Peyer's patch (tissue), 4 donors: ENCODE data around the gene BAD. TPM values are rescaled to one million over a fixed set of nuclear protein-coding genes. Genes with fewer than 3 reads are reported as not detected.

Source experiments
- DNase-seq, 3 donors: peaks; one replicate each; pipeline ENCODE4 v3.0.0-alpha.2; 2017 to 2019
- H3K27ac ChIP-seq, 4 donors: fragments of 200-600 bp; sonication (generic); one replicate each; pipeline ENCODE4 v1.5.1; 2016 to 2019
- H3K27me3 ChIP-seq, 2 donors: fragments of 200-600 bp; sonication (generic); one replicate each; pipeline ENCODE4 v1.5.1; 2019
- H3K36me3 ChIP-seq, 3 donors: fragments of 200-600 bp; sonication (generic); one replicate each; pipeline ENCODE4 v1.5.1; 2016 to 2019
- H3K4me1 ChIP-seq, 4 donors: fragments of 200-600 bp; sonication (generic); one replicate each; pipeline ENCODE4 v1.5.1; 2016 to 2019
- H3K4me3 ChIP-seq, 4 donors: fragments of 200-600 bp; sonication (generic); 1 replicate in 3 of 4; 2 replicates in 1 of 4; pipeline ENCODE4 v1.5.1; 2016 to 2019; ENCODE audit warnings: mild to moderate bottlenecking in 1 of 4
- H3K9me3 ChIP-seq, 4 donors: fragments of 200-600 bp; sonication (generic); one replicate each; pipeline ENCODE4 v1.5.1; 2016 to 2019; ENCODE audit warnings: mild to moderate bottlenecking in 1 of 4
- POLR2A ChIP-seq, 2 donors: fragments of 450-650 bp; IDR thresholded peaks; one replicate each; pipeline ENCODE4 v1.5.1; 2017; ENCODE audit warnings: antibody characterized with exemption in 2 of 2, mild to moderate bottlenecking in 2 of 2, moderate library complexity in 2 of 2
- total RNA-seq, 4 donors: library from RNA; depleted of rRNA; stranded (reverse); fragments of >200 nt; gene quantifications; one replicate each; pipeline ENCODE4 v1.1.0, GENCODE V29; 2016
- TF ChIP-seq, protein P1 (sequence below), 6 experiments: fragments of 450-650 bp in 4 of 6; fragments of 200-600 bp in 2 of 6; sonication (generic) in 1 of 6; IDR thresholded peaks; one replicate each; pipeline ENCODE4 v1.5.1; 2017 to 2019; ENCODE audit warnings: antibody characterized with exemption in 6 of 6, mild to moderate bottlenecking in 3 of 6, moderate library complexity in 1 of 6

BAD gene
- total RNA-seq, 4 donors from 2014 or later = 57.4 to 91.8 (median 63.7) TPM

DNA sequence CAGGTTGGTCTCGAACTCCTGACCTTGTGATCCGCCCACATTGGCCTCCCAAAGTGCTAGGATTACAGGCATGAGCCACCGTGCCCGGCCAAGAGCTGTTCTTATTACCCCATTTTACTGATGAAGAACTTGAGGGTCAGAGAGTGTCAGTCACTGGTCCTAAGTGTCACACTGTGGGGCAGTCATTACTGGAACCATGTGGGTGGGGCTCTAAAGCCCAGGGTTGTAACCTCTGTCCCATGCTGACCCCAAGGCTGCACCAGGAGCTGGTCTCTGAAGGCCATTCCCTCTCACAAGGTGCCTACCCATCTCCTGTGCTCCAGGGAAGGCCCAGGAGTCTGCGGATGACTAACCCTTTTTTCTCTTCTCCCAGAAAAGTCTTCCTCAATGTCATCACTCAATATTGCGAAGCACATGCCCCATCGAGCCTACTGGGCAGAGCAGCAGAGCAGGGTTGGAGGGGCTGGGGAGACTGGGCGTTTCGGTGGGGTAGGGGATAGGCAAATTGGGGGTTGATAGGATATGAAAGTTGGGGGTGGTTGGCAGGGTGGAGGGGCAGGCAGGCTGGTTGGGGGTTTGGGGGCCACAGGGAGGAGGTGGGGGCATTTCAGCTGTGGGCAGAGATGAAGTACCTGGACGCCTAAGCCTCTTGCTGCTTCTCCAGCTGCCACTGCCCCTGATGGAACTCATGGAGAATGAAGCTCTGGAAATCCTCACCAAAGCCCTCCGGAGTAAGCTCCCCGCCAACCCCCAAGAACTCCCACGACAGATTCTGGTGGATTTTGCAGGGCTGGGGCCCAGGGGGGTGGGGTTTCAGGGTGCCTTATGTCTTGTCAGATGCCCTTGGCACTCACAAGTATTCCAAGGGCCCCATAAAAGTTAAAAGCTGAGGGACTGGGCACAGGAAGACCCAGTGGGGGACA, 18.9 kb upstream of the BAD start:
- Histone ChIP-seq H3K27ac (peak overlapping the region; percentile 89 to 98 (median 96)), H3K9me3 (no peaks in the 10 kb centered on the region), H3K27me3 (peaks cover 0 to 16% of the 10 kb centered on the region in 2 donors), H3K4me1 (peaks cover 3 to 46% (median 32%) of the 10 kb centered on the region in 4 donors), H3K36me3 (peaks cover 0 to 12% (median 0%) of the 10 kb centered on the region in 3 donors), H3K4me3 (peak overlapping the region in 1 of 4 donors; percentile 96)
- TF ChIP-seq, protein P1, sequence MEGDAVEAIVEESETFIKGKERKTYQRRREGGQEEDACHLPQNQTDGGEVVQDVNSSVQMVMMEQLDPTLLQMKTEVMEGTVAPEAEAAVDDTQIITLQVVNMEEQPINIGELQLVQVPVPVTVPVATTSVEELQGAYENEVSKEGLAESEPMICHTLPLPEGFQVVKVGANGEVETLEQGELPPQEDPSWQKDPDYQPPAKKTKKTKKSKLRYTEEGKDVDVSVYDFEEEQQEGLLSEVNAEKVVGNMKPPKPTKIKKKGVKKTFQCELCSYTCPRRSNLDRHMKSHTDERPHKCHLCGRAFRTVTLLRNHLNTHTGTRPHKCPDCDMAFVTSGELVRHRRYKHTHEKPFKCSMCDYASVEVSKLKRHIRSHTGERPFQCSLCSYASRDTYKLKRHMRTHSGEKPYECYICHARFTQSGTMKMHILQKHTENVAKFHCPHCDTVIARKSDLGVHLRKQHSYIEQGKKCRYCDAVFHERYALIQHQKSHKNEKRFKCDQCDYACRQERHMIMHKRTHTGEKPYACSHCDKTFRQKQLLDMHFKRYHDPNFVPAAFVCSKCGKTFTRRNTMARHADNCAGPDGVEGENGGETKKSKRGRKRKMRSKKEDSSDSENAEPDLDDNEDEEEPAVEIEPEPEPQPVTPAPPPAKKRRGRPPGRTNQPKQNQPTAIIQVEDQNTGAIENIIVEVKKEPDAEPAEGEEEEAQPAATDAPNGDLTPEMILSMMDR (IDR thresholded peaks at IDR 0.05) = no peak
- no peak for TF ChIP-seq POLR2A (IDR thresholded peaks at IDR 0.05)
- peak in 1 of 3 donors; percentile 48 for DNase-seq

DNA sequence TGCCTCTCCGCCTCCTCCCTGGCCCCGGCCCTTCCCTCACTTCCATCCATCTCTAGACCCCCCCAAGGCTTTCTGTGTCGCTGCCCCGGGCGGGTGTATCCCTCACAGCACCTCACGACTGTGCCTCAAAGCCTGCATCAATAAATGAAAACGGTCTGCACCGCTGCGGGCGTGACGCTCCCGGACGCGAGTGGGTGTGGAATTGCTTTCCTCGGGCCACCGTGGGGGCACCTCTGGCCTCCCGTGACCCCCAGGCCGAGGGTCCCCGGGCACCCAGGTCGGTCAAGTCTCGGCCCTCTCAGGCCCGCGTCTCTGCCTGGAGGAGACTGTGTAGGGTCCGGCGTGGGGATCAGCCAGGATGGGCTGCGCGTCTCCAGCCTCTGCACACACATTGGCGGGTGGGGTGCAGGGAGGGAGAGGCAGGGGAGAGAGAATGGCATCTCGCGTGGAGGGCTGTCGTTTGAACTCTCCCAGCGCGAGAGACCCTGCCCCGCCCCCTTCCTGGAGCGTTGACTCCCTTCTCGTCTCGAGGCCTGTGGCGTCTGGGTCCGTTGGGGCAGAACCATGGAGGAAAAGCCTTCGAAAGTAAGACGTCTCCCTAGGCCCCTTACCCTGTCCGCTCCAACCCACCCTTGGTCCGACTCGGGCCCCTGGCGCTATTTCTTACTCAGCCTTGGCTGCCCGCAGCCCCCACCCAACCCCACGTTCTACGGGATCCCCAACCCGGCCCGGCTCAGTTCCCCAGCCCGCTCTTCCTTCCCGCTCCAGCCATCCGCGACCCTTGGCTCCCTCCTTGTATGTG, 15.6 kb upstream of the BAD start, which contains the start of gene CATSPERZ:
TSS of gene CATSPERZ (plus strand) at position 512 of the 802 bp plus-strand sequence. CDS start at position 565, 53 bp downstream.
- peak within 1 kb of the TSS in 1 of 4 donors; percentile 42 for H3K27ac ChIP-seq
- H3K27me3 ChIP-seq = peaks cover 0 to 36% of the 10 kb centered on the region in 2 donors
- peak within 1 kb of the TSS; percentile 6 to 45 (median 34) for H3K4me3 ChIP-seq
- peak in 1 of 3 donors; percentile 53 for DNase-seq
- peaks cover 3 to 29% (median 25%) of the 10 kb centered on the region in 4 donors for H3K4me1 ChIP-seq
- TF ChIP-seq POLR2A (IDR thresholded peaks at IDR 0.05) = no peak
- TF ChIP-seq, protein P1 (IDR thresholded peaks at IDR 0.05) = no peak
- no peaks in the 10 kb centered on the region for H3K9me3 ChIP-seq
- H3K36me3 ChIP-seq = no peaks in the 10 kb centered on the region

DNA sequence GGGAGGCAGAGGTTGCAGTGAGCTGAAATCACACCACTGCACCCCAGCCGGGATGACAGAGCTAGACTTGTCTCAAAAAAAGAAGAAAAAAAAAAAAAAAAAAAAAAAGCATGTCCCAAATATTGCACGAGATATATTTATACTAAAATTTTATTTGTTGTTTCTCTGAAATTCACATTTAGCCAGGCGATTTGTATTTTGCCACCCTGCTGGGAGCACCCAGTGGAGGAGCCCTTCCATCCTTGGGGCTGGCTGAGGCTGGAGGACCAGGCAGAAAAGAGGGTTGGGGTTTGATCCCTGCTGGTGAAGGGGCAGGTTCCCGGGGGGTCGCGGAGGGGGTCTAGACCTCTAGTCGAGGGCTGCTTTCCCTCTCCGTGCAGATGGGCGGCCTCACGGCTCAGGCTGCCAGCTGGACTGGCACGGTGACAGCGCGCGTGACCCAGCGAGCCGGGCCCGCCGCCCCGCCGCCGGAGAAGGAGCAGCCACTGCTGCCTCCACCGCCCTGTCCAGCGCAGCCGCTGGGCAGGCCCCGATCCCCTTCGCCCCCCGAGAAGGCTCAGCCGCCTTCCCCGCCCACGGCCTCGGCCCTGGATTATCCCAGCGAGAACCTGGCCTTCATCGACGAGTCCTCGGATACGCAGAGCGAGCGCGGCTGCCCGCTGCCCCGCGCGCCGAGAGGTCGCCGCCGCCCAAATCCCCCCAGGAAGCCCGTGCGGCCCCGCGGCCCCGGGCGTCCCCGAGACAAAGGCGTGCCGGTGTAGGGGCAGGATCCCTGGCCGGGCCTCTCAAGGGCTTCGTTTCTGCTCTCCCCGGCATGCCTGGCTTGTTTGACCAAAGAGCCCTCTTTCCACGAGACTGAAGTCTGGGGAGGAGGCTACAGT, 14.7 kb upstream of the BAD start:
- Histone ChIP-seq H3K9me3 (no peaks in the 10 kb centered on the region), H3K4me1 (peaks cover 3 to 29% (median 25%) of the 10 kb centered on the region in 4 donors), H3K27ac (peak overlapping the region in 1 of 4 donors; percentile 42), H3K27me3 (peaks cover 0 to 42% of the 10 kb centered on the region in 2 donors), H3K4me3 (peak overlapping the region; percentile 1 to 45 (median 34)), H3K36me3 (no peaks in the 10 kb centered on the region)
- TF ChIP-seq, protein P1 (IDR thresholded peaks at IDR 0.05) = no peak
- TF ChIP-seq POLR2A (IDR thresholded peaks at IDR 0.05) = no peak
- peak in 1 of 3 donors; percentile 71 for DNase-seq

DNA sequence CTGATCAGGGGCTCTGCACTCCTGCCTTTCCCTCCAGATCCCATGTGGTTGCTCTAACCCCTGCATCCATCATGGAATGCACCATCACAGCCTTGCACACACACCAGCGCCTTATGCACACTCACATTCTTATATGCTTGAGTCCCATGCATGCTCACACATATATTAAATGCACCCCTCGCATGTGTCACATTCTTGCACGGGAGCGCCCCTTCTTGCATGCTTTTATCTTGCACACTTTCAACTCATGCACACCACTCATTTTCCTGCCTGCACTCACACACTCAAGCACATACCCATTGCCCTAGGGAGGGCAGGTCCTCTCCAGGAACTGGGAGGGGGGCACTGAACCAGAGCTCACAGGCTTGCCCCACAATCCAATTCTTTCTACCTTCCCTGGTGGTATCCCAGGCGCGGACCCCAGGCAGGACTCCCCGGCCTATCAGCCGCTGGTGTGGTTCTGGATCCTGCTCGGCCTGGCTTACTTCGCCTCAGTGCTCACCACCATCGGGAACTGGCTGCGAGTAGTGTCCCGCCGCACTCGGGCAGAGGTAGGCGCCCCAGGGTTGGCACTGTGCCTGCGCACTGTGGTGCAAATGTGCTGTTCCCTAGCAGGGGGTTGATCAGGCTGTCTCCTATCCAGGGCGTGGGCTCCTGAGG, 13.4 kb upstream of the BAD start:
- no peaks in the 10 kb centered on the region for H3K36me3 ChIP-seq
- DNase-seq = peak in 1 of 3 donors; percentile 54
- H3K4me3 ChIP-seq = no peak overlapping the region
- peaks cover 0 to 48% of the 10 kb centered on the region in 2 donors for H3K27me3 ChIP-seq
- TF ChIP-seq POLR2A (IDR thresholded peaks at IDR 0.05) = no peak
- TF ChIP-seq, protein P1 (IDR thresholded peaks at IDR 0.05) = no peak
- peaks cover 0 to 21% (median 19%) of the 10 kb centered on the region in 4 donors for H3K4me1 ChIP-seq
- no peaks in the 10 kb centered on the region for H3K9me3 ChIP-seq
- H3K27ac ChIP-seq = no peak overlapping the region
